NCI-H187 treated with DMSO at 0.1 percent for 48 hours (cell line): Measurements from ENCODE around the gene SMAD3.
"Not testable (repeated sequence)": the region's sequence is repeated elsewhere in the genome, so short reads cannot be mapped to it uniquely, and the experiment has no call there.

ENCODE experiments used
- DNase-seq: peaks from one replicate; lab custom pipeline; 2025; lab: John Stamatoyannopoulos, UW

The SMAD3 gene

GRCh38 chr15:67065531-67066005 lies at the start of gene SMAD3:
SMAD3 (plus strand) TSS chr15:67065602; CDS start chr15:67066155, 553 bp downstream.
- no peak for DNase-seq

- no peak for DNase-seq
Measured at GRCh38 chr15:67017311-67017710, 48.1 kb upstream of the SMAD3 start.

GRCh38 chr15:67018026-67018425 lies 47.4 kb upstream of the SMAD3 start:
- DNase-seq = no peak

- DNase-seq = no peak
Measured at GRCh38 chr15:67018441-67018840, 47.0 kb upstream of the SMAD3 start.

- DNase-seq = no peak
Measured at GRCh38 chr15:67019069-67019468, 46.3 kb upstream of the SMAD3 start.

- no peak for DNase-seq
Measured at GRCh38 chr15:67019884-67020520, 45.4 kb upstream of the SMAD3 start.

GRCh38 chr15:67020668-67021067 lies 44.7 kb upstream of the SMAD3 start:
- not testable (repeated sequence) for DNase-seq

GRCh38 chr15:67021455-67021854 lies 43.9 kb upstream of the SMAD3 start:
- no peak for DNase-seq

- no peak for DNase-seq
Measured at GRCh38 chr15:67022587-67023105, 42.8 kb upstream of the SMAD3 start.

- no peak for DNase-seq
Measured at GRCh38 chr15:67023517-67024313, 41.7 kb upstream of the SMAD3 start.

- DNase-seq = no peak
Measured at GRCh38 chr15:67024314-67024997, 40.9 kb upstream of the SMAD3 start.

GRCh38 chr15:67024998-67025368 lies 40.4 kb upstream of the SMAD3 start:
- DNase-seq = no peak

- DNase-seq = no peak
Measured at GRCh38 chr15:67025719-67026609, 39.4 kb upstream of the SMAD3 start.

- DNase-seq = no peak
Measured at GRCh38 chr15:67026610-67026967, 38.8 kb upstream of the SMAD3 start.

- not testable (repeated sequence) for DNase-seq
Measured at GRCh38 chr15:67028440-67028839, 37.0 kb upstream of the SMAD3 start.

GRCh38 chr15:67030036-67030762 lies 35.2 kb upstream of the SMAD3 start:
- DNase-seq = peak; percentile 80

- DNase-seq = no peak
Measured at GRCh38 chr15:67031331-67031730, 34.1 kb upstream of the SMAD3 start.

- DNase-seq = no peak
Measured at GRCh38 chr15:67032608-67033007, 32.8 kb upstream of the SMAD3 start.

- no peak for DNase-seq
Measured at GRCh38 chr15:67033012-67033411, 32.4 kb upstream of the SMAD3 start.

- no peak for DNase-seq
Measured at GRCh38 chr15:67033571-67034044, 31.8 kb upstream of the SMAD3 start.

GRCh38 chr15:67035886-67036285 lies 29.5 kb upstream of the SMAD3 start:
- DNase-seq = no peak
